HG03342 (cell line): ENCODE results near the gene C9orf50.
"Not testable (repeated sequence)": the region's sequence is repeated elsewhere in the genome, so short reads cannot be mapped to it uniquely, and the experiment has no call there.

Source experiments
- ATAC-seq: cut with Tn5 transposase; IDR thresholded peaks from one replicate; pipeline ENCODE4 v1.9.1; 2021; ENCODE audit warnings: mild to moderate bottlenecking, moderate library complexity; ENCODE audit not compliant: unreplicated experiment

C9orf50 gene

GRCh38 chr9:129595903-129596540 lies 24.9 kb downstream of the C9orf50 start:
- ATAC-seq: no peak

GRCh38 chr9:129595311-129595741 lies 25.6 kb downstream of the C9orf50 start:
- no peak for ATAC-seq

DNA sequence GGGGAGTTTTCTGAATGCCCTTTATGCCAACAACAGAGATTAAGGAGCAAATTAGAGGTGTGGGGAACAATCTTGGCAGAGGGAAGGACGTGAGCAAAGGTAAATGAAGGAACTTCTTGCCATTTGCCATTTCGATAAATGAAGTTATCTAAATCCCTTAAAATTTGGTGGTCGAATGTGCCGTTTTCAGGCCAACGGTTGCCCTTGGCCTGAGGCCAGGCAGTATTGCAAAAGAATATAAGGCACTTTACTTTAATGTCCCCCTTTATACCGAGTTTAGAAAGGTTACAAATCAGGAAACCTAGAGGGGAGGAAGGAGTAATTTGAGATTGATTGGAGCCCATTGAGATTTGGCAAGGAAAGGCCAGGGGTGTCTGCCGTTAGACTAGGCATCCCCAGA lies 26.3 kb downstream of the C9orf50 start:
- ATAC-seq: no peak

GRCh38 chr9:129592790-129593189 lies 28.1 kb downstream of the C9orf50 start:
- not testable (repeated sequence) for ATAC-seq

DNA sequence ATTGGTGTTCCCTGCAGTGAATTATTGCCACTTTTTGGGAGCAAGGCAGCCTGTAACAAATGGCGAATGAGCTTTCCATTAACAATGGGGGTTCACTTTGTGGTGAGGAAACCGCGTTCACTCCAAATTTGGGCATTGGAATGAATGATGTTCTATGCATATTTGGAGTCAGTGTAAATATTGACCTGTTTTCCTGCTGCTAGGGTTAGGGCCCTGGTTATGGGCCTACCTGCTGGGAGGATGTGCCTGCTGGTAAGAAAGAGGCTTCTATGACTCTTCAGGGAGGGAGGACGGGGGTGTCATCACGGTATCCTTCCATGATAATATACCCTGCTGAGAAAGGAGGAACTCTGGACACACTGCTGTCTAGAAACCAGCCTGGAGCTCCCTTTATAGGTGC lies 29.0 kb downstream of the C9orf50 start:
- no peak for ATAC-seq

DNA sequence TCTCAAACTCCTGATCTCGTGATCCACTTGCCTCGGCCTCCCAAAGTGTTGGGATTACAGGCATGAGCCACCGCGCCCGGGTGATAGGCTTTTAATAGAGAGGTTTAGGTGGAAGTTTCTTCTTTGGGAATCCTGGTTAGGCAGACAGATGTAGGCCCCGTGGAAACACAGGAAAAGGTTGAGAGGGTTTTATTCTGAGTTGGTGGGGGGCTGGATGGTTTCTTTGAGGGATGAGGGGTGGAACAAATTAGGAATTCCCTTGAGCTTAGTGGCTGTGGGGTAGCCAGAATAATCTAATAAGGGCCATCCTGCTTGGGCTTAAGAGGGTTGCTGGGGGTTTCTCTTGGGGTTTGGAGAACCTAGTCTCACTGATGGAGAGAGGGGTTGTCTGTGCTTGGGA lies 30.4 kb downstream of the C9orf50 start:
- ATAC-seq: no peak

DNA sequence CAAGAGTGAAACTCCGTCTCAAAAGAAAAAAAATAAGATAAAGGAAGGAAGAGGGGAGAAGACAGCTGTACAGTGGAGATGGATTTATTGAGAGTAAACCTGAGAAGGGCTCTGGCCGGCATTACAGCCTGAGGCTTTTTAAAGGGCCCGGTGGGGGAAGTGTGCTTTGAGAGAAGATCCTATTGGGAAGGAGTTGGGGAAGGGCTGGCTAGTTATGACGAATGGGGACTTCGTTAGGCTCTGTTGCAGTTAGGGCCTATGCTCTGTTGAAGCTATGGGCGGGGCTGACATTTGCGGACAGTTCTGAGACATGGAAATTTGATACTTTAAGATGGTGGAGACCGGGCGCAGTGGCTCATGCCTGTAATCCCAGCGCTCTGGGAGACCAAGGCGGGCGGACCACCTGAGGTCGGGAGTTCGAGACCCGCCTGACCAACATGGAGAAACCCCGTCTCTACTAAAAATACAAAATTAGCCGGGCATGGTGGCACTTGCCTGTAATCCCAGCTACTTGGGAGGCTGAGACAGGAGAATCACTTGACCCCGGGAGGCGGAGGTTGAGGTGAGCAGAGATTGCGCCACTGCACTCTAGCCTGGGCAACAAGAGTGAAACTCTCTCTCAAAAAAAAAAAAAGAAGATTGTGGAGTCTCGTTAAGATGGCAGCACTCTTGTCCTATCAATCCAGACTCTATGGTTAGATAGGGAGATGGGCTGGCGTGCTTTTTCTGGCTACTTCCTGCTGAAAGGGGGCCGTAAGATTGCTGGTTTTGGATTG lies 33.2 kb downstream of the C9orf50 start:
- ATAC-seq: no peak

DNA sequence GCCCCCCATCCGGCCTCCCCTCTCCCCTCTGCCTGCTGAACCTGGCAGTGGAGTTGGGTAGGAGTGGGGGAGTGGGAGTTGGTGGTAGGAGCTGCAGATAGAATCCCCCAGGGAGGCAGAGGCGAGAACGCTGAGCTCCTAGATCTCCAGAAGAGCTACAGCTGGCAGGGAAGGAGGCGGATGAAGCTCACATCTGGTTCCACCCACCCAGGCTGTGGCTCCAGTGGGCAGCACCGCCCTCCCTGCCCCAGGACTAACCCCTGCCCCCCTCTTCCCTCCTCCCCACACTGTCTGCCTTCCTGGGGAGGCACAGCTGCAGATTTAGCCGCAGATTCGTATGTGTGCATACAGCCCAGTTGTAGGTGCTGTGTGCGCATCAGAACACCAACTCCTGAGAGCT lies 34.2 kb downstream of the C9orf50 start:
- ATAC-seq: no peak

DNA sequence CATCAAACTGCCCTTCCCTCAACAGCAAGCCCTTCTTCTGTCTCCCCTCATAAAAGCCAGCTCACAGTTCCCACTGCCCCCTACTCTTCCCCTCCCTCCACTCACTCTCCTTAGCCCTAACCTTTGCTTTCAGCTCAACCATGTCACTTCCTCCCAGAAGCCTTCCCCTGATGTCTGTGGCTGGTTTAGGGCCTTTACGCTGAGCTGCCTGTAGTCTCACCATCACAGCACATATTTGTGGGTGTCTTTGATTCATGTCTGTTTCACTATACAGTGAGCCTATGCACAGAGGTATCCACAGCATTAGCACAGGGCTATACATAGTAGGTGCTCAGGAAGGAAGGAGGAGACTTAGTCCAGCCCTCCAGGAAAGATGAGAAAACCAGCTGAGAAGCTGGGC lies 34.7 kb downstream of the C9orf50 start:
- no peak for ATAC-seq

DNA sequence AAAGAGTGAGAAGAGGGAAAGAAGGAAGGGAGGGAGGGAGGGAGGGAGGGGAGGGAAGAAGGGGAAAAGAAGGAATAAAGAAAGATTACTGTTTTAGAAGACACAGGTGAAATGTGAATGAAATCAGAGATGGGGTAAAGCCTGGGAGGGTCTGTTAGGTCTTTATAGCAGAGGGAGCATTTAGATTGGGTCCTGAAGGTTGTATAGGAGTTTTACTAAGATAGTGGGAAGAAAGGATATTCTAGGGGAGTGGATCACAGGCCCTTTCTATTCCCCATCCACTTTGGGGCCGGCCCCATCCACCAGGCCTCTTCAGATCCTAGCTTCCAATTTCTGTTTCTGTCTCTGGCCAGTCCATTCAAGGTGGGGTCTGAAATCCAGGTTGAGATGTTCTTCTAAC lies 35.5 kb downstream of the C9orf50 start:
- no peak for ATAC-seq

DNA sequence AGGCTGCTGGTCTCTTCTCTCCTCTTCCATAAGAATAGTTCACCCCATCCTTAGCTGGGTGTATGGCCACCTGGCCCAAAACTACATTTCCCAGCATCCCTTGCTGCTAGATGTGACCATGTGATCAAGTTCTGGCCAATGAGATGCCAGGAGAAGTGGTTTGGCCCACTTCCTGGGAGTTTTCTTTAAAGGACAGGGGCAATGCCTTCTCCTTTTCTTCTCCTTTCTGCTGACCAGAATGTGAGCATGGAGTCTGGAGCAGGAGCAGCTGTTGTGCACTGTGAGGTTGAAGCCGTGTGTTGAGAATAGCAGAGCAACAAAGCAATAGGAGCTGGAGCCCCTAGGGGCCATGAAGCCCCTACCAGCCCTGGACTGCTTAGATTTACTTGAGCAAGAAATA lies 36.8 kb downstream of the C9orf50 start:
- peak; percentile 43 for ATAC-seq

GRCh38 chr9:129583308-129584038 lies 37.4 kb downstream of the C9orf50 start:
- ATAC-seq: no peak

DNA sequence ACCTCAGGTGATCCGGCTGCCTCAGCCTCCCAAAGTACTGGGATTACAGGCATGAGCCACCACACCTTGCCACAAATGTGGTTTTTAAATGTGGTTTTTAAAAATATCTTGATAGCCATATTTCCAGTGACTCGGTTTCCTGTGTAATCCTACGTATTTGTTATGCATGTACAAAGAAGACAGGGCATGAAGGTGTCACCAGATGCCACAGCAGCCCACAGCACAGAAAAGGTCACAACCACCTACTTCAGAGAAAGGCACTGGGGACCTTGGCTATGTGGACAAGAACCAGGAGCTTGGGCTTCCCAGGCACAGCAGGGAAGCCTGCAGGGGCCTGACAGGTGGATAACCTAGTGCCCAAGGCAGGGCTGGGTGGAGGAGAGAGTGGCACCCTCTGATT lies 38.0 kb downstream of the C9orf50 start:
- no peak for ATAC-seq

DNA sequence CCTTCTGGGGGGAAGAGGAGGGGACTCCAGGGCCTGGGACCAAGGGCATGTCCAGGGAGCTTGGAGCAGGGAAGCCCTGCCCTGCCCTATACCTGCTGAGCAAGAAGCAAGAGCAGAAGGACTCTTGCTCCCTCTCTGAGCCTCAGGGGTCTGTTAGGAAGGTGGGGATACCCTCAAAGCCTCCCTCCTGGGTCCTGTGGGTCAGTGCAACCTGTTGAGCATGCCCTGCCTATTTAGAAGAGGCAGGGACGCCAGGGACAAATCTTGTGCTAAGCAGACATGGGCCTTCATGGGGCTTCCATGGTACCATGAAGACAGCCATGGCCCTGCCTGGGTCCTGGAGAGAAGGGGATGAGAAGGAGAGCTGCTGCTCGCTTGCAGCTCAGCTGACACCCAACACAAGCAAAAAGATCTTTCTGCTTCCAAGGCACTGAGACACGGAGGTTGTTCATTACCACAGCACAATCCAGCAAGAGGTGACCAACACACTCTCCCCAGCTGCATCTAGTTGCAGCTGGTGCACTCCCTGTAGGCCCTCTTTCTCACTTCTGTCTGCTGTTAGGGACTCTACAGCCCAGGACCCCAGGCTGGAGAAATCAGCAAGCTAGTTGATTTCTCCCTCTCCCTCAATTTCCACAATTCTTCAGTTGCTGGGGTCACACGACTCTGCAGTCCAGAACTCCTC lies 39.3 kb downstream of the C9orf50 start:
- ATAC-seq: no peak

DNA sequence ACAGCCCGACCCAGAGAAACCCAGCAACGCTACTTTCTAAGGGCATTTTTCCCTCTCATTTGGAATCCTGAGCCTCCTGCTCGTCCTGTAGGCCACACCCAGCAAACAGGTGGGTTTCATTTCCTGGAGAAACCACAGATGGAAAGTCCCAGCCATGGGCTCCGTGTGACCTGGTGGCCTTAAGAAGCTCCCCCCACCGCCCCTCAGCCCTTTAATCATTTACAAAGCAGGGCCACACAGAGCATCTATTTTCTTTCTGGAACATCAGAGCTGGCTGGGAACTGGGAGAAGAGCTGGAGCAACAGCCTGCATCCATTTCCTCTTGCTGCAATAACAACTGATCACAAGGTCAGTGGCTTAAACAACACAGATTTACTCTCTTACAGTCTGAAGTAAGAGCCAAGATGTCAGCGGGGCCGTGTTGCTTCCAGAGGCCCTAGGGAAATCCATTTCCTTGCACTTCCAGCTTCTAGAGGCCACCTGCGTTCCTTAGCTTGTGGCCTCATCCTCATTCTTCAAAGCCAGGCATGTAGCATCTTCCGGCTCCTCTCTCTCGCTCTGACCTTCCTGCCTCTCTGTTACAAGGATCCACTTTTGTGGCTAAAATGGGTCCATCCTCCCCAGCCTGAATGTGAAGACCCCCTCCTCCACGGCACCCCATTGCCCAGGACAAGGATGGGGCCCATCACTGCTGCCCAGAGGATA lies 40.5 kb downstream of the C9orf50 start:
- ATAC-seq: peak; percentile 60

GRCh38 chr9:129579294-129579693 lies 41.6 kb downstream of the C9orf50 start:
- ATAC-seq: no peak

DNA sequence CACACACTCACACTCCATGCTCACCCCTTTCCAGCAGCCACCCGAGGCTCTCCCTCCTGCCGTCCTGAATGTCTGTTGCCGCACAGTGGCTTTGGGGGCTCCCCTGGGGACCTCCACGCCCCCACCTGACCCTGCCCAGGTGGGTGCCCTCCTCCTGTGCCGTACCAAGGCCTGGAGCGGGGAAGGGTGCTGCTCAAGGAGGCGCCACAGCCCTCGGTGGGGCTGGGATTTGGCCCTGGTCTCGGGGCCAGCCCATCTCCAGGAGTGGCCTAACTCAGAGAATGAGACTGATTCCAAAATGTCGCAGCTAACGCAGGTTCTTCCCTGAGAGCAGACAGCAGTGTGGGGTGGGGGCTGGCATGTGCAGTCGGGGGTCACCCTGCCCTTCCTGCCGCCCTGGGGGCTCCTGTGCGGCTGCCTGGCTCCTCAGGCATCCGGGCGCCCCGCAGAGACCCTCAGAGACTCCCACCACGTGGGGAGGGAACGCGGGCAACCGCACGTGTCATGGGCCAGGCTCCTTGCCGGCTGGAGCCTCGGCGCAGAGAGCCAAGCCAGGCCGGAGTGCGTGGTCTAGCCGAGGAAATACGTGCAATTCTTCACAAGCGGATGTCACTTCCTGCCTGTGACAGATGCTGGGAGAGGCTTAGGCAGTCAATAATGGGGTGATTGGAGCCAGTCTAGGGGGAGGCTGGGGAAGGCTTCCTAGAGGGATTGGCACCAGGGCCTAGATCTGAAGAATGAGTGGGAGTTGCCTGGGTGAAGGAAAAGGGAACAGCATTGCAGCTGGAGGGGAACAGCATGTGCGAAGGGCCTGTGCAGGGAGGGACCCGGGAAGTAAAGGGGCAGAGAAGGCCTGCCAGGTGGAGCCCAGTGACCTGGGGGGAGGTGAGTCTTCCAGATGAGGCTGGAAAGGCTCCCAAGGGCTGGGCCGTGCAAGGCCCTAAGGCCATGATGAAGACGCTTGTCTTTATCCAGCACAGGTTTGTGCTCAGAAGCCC lies 44.1 kb downstream of the C9orf50 start:
- no peak for ATAC-seq

DNA sequence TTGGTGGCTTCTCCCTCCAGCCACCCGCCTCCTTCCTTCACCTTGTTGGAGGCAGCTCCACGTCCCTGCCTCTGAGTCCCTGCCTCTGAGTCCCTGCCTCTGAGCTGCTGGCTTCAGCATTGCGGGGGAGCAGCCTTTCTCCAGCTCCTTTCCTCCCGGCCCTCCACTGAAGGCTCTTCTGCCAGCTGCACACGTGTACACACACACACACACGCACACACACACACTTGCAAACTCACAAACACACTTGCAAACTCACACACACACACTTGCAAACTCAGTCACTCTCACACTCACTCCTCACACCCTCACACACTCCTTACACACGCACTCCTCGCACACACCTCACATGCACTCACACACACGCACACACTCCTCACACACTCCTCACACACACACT lies 45.1 kb downstream of the C9orf50 start:
- no peak for ATAC-seq

DNA sequence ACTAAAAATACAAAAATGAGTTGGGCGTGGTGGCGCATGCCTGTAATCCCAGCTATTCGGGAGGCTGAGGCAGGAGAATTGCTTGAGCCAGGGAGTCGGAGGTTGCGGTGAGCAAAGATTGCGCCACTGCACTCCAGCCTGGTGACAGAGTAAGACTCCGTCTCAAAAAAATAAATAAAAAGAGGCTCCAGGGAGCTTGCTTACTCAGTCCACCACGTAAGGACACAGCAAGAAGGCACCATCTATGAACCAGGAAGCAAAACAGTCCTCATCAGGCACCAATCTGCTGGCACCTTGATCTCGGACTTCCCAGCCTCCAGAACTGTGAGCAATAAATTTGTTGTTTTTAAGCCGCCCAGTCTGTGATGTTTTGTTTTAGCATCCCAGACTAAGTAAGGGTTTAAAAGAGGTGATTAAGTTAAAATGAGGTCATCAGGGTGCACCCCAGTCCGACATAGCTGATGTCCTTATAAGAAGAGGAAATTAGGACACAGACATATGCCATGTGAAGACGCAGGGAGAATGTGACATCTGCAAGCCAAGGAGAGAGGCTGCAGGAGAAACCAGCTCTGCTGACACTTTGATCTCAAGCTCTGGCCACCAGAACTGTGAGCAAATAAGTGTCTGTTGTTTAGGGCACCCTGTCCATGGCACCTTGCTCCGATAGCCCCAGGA lies 45.9 kb downstream of the C9orf50 start:
- no peak for ATAC-seq
